NCI-H1694 (cell line): ENCODE measurements around the gene HSPA1B.
A peak's percentile ranks its signal among the peaks of the same experiment; 100 is the strongest.
"Not testable (repeated sequence)": the region's sequence is repeated elsewhere in the genome, so short reads cannot be mapped to it uniquely, and the experiment has no call there.

ENCODE experiments used
- DNase-seq: peaks from one replicate; lab custom pipeline; 2025; lab: John Stamatoyannopoulos, UW

HSPA1B gene

DNA sequence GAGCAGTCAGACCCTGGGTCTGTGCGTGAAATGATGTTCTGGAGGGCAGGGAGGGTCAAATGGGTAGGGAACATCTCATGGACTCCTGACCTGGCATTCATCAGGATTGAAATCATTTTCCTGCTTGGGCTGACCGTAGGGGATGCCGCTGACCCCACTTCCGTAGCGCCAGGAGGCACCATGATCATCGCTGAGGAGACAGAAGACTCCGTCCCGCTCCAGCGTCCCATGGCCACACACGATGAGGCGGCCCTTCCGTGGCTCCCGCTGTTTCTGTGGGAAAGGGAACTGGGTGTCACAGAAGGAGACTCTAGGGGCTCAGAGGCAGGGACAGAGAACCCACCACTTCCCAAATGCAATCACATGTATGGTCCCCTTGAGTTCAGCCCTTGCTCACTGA lies 32.8 kb downstream of the HSPA1B start:
- no peak for DNase-seq

DNA sequence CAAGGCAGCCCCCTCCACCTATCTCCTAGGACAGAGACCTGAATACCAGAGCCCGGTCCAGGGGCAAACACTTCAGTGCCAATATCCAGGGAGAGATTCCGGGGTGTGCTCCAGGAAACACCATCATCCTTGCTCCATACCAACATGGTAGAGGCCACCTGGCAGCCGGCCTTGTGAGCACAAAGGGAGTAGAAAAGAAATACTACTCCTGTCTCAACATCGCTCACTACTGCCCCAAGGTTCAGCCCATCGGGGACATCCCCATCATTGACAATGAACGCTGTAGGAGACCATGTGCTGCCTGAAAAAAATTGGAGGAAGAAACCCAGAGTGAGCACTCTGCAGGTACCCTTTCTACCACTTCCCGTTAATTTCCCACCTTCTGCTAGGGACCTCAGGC lies 33.6 kb downstream of the HSPA1B start:
- no peak for DNase-seq

DNA sequence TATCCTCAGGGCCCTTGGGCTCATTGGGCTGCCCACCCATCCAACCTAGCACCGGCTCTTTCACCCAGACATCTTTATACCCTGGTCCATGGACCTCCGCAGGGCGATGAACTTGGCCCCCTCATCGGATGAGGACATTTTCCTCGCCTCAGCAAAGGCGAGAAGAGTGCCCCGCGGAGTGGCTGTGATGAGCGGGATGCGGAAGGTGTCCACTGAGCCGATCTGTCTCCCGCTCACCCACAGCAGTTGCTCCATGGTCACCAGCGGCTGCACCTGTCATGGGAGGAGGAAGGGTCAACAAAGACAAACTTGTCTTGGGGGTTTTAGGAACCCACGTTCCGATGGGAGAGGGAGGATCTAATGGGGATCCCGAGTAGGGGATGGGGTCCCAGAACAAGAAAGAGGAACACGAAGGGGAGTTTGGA lies 34.4 kb downstream of the HSPA1B start:
- no peak for DNase-seq

DNA sequence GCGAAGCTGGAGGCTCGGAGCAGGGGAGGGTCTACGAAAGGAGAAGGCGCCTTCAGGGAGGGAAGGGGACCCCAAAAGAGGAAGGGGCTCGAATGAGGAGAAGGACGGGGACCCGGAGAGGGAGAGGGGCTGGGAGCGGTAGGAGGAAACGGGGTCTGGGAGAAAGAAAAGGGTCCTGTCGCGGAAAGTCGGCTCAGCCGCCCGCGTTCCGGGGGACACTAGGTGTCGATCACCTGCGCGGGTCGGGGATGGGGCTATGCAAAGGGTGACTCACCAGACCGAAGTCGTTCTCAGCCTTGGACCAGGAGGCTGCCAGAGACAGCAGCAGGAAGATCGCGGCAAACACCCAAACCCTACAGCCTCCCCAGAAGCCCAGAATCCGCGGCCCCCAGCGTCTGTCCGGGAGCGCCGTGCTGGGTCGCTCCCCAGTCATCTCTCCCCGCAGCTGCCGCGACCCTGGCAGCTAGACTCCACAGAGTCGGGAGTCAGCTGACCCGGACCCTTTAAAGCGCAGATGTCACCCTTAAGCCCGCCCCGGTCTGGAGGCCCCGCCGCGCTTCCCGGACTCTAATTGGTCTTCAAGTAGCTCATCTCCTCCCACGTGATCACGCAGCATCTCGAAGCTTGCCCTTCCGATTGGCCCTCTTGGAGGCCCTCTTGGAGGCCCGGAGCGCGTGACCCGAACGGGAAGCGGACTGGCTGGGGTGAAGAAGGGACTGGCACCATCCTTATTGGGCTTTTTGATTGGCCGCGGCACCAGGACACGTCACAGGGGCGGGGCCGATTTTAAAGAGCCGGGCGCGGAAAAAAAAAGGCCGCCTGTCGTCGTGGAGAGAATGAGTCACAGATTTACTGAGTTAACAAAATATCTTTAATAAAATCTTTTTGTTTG lies 35.1 kb downstream of the HSPA1B start, which contains the start of gene NEU1:
Gene NEU1, minus strand, starts transcription at position 478 of the 892 bp plus-strand sequence. Its CDS starts 45 bp downstream, at position 433.
- DNase-seq: peak; percentile 97

DNA sequence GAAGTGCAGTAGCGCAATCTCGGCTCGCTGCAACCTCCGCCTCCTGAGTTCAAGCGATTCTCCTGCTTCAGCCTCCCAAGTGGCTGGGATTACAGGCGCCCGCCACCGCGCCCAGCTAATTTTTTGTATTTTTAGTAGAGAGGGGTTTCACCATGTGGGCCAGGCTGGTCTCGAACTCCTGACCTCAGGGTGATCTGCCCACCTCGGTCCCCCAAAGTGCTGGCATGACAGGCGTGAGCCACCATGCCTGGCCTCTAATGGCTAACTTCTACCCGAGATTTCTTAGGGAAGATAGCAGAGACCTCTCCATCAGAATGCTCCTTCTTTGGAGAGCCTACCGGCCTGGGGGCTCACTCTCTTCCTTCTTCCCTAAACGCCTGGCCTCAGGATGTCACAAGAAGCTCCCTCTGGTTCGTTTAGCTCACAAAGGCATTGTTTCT lies 36.6 kb downstream of the HSPA1B start:
- not testable (repeated sequence) for DNase-seq

DNA sequence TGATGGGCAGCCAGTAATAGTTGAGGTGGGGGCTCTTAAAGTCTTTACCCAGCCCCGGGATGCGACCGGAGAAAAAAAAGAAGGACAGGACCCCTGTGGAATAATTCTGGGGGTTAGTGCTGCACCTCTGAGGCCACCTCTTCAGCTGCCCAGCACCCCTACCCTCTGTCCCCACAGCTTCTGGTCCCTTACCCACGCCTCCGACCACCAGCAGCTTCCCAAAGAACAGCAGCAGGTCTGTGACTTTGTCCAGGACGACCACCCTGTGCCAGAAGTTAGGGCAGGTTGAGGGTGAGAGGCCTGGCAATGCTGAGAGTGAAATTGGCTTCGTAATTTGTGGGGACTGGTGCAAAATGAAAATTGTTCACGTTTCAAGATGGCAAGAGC lies 37.3 kb downstream of the HSPA1B start:
- no peak for DNase-seq

DNA sequence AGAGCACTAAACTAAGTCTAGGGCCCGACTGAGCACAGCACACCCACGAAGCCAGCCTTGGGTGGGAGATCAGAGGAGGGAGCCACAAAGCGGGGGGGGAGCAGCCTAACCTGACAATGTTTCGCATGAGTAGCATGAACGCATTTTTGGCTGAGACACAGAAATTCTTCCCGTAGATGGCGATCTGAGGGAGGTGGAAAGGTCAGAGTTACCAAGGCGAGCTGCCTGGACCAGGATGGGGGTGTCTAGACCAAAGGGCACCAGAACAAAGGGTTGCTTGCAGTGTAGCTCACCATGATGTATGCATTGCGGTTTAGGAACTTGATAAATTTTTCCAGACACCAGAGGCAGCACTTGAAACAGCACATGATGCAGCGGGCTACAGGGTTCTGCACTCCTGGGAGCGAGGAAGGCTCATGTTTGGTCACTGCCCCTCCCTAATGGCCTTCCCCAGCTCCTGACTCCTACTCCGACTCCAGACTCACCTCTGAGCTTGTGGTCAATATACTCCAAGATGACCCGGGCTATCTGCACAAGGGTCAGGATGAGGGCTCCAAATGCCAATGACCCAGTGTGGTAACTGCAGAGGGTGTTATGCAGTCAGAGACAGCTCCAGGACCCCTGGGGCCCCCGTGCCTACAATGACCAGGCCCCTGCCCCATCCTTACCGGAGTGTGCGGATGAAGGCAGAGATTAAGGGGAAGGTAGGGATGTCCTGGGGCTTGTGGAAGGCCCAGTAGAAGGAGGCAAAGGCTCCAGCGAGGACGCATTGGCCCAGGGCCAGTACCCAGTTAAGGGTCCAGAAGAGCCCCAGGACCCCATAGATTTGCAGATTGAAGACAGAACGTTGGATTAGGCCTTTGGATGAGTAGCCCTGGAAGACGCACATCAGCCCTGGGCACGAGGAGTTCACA lies 37.9 kb downstream of the HSPA1B start:
- no peak for DNase-seq

DNA sequence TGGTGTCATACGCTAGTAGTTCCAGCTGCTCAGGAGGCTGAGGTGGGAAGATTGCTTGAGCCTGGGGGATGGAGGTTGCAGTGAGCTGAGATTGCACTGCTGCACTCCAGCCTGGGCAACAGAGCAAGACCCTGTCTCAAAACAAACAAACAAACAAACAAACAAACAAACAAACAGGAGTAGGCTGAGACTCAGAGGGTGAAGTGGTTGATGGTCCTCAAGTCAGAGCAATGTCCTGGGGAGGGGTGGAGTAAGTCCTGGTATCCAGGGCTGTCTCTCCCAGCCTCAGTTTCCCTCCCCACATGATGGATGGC lies 41.1 kb downstream of the HSPA1B start:
- DNase-seq: not testable (repeated sequence)

DNA sequence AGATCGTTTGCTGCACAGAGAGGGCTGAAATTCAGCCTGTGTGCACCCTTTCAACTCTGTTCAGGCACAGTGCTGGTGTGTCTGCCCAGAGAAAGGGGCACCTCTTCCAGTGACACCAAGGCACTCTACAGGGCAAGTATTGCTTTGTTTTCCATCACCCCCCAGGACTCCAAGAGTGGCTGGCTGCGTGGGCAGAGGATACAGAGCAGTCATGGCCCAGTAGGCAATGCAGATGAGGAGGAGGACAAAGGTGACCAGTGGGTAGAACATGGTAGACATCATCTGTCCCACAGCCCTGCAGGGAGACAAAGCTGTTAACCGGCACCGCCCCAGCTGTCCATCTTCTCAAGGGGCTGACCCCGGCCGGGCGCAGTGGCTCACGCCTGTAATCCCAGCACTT lies 41.8 kb downstream of the HSPA1B start:
- no peak for DNase-seq

DNA sequence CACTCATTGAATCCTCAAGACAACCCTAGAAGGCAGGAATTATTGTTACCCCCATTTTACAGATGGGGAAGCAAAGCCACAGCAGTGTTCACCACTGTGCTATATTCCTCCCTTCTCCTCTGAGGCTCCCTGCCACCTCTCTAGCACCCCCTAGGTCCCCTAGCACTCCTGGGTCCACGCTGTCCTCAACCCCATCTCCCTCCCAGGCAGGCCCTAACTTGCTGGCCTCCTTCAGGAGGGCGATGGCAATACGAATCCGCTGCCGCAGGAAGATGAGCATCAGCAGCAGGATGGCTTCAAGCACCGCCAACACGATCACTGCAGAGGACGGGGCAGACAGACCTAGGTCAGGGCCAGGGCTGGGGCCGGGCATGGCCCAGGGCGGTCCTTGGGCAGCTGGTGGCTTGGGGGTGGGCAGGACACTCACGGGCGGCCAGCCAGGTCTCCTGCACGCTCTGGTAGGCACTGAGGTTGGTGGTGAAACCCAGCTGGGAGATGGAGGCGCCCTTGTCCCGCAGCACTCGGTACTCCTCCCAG lies 42.9 kb downstream of the HSPA1B start:
- no peak for DNase-seq

DNA sequence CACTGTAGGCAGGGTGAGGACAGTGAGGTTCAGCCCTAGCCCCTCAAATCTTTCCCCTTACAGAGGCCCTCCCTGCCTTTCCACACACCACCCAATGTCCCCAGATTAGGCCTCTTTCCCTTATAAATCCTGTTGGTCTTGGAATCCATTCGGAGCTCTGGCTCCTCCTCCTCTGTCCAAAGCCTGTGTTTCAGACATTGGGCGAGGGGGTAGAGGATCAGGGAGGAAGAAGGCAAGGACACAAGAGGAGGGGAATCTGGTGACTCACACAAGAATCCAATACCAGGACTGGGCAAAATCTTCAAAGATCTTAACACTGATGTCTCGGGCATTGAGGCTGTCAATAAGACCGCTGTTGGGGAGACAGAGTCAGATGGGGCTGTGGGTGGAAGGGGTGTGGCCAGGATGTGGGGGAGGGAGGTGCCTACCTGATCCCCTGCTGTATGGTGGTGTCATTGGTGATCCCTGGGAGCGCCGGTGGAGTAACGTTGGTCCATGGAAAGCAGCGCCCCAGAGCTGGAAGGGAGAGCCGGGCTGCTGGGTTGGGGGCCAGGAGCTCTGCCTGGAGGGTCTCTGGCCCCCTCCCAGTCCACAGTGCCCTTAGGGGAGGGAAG lies 43.6 kb downstream of the HSPA1B start:
- DNase-seq: no peak

DNA sequence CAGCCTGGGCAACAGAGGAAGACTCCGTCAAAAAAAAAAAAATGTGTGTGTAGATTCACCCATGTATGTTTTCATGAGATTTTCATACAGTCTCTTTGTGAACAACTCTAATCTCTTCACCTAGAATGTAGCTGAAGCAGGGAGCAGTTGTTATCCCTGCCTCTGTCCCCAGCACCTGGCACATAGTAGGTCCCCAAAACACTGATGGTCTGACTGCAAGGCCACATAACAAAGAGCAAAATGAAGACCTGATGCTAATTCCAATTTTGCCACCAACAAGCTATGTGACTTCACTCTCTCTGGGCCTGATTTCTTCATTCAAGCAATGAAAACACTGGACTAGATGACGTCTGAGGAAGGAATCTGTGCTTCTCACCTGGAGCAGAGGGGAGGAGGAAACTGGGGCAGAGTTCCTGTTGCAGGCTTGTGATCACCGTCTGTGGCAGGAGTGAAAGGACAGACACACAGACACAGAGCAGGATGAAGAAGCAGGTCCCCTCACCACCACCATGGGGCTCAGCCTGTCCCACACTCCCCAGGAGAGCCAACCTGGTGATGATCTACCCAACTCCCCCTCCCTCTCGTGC lies 46.6 kb downstream of the HSPA1B start:
- DNase-seq: no peak

DNA sequence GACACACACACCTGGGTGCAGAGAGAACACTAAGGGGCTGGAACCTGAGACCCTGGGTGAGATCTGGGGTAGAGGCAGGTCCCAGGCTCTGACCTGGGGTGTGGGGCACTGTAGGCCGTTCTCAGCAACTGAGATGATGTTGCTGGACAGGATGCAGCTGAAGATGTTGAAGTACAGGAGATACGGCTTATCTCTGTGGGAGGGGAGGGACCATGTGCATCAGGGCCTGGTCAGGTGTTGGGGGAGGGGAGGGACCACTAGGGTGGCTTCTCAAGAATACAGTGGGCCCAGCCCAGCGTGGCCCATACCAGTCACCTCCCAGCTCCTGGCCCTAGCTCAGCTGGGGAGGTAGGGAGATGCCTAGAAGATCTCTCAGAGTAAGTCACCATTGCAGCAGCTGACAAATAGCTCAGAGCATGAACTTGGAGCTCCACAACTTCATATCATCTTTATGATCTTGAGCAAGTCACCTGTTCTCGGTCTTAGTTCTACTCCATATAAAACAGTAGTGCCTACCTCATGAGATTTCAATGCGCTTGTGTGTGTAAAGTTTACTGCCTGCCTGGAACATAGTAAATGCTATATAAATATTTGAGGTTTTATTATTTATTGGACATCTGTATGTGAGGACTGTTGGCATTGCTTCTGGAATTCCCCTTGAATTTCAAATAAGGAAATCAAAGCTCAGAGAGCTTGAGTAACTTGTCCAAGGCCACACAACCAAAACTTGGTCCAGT lies 47.5 kb downstream of the HSPA1B start:
- DNase-seq: no peak

DNA sequence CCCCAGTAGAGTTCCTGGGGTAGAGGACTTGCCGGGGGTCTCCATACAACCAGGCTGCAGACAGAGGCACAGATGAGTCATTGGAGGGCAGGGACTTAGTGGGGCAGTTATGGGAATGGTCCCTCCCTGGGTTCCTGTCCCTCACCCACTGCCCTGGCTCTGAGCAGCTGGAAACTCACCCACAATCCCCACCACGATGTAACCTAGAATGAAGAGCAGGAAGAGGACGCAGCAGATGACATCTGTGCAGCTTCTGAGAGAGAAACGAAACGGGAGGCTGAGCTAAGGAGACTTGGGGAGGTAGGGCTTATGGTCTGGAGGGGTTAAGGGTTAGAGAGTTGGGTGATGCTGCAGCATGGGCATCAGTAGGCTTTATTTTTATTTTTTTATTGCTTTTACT lies 48.3 kb downstream of the HSPA1B start:
- DNase-seq: no peak

DNA sequence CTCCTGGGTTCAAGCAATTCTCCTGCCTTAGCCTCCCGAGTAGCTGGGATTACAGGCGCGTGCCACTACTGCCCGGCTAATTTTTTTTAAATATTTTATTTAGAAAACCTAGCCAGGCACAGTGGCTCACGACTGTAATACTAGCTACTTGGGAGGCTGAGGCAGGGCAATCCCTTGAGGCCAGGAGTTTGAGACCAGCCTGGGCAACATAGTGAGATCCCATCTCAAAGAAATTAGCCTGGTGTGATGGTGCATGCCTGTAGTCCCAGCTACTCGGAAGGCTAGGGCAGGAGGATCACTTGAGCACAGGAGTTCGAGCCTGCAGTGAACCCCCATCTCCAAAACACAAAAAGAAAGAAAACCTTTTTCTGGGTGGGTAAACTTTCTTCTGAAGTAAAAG lies 48.8 kb downstream of the HSPA1B start:
- DNase-seq: no peak

DNA sequence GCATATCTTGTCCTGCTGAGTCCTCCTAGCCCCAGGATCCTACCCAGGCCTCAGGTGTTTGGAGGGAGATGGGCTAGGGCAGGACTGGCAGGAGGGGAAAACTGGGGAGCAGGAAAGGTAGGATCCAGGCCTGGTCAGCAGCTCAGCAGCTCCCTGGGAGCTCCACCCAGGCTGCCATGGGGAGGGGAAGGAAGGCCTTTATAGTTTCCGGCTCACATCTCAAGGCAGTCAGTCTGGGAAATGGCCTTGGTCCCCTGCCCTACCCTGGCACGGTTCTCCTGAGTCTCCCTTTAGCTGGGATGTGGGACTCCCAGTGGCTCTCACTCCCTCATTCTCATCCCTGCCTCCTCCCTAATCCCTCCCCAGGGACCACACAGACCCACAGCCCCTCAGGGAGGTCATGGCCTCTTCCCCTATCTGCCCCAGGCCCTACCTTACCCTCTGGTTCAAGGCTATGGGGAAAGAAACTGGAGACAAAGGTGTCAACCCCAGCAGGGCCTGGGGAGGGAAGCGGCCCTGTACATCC lies 49.6 kb downstream of the HSPA1B start:
- DNase-seq: no peak

DNA sequence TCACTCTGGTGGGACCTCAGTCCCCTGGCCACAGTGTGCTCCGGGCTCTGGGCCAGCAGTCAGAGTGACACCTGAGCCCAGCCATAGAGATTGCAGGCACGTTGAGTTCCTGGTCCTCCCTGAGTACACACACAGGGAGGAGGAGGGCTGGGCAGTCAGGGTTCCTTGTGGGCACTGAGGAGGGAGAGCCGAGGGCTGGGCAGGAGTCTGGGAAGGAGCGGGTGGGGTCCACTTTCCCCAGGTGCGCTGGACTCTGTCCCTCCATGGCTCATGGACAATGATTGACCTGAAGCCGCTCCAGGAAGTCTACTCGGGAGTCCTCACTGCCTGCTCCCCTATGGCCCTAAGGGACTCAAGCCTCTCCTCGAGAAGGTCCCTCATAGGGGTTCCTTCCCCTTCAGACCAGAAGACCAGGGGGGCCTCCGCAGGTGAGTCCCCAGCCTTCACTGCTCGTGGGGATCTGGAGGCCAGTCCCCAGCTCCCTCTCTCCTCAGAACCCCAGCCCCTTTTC lies 50.2 kb downstream of the HSPA1B start:
- DNase-seq: no peak

DNA sequence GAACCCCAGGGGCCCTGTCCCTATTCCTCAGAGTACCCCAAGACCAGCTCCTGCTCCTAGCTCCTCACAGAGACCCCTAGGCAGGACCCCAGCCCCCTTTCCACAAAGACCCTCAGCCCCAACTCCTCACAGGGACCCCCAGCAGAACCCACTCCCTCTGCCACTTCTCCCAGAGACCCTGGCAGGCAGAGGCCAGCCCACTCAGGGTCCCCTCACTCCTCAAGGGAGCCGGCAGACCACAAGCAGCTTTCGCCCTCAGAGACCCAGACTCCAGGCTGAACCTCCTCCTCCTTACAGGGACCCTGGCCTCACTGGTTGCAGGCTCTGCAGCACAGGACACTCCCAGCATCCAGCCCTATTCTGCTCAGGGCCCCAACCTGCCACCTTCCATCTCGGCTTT lies 50.7 kb downstream of the HSPA1B start:
- no peak for DNase-seq

DNA sequence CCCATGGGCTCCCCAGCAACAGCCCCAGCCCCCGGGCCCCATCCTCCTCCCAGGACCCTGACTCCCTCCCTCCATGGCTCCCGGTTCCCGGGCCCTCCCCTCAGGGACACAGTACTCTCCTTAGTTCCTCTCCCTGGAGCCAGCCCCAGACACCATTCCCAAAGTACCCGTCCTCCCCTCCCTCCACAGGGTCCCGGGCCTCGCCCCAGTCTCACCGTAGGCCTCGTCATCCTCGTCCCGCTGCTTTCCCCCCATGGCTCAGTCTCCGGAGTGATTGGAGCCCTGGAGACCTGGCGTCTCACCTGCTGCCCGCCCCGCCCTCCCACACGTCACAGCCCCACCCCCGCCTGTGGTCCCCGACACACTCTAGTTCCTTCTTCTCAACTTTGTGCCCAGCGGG lies 51.2 kb downstream of the HSPA1B start, which contains the start of gene SLC44A4:
Gene SLC44A4, minus strand, starts transcription at position 272 of the 400 bp plus-strand sequence. Its CDS starts 17 bp downstream, at position 255.
- DNase-seq: no peak

DNA sequence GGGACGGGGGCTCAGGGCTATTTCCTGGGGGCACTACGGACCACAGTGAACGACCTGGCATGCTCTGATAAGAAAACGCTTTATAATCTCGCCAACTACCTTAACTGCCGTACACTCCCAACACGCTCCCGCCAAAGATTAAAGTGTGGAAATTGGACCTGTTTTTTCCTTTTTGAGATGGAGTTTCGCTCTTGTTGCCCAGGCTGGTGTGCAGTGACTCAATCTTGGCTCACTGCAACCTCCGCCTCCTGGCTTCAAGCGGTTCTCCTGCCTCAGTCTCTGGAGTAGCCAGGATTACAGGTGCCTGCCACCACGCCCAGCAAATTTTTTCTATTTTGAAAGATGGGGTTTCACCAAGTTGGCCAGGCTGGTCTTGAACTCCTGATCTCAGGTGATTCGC lies 51.6 kb downstream of the HSPA1B start:
- no peak for DNase-seq
